H1 (cell line): ENCODE results near the gene FRMD3.

Source experiments
- CTCF ChIP-seq, 3 experiments: IDR thresholded peaks; 1 replicate in 2 of 3; 2 replicates in 1 of 3; pipeline versions ENCODE4 v1.5.1 to v1.6.1; 2011; ENCODE audit warnings: low read length in 3 of 3, mild to moderate bottlenecking in 3 of 3, inconsistent platforms in 2 of 3, low read depth in 1 of 3, moderate library complexity in 1 of 3; ENCODE audit not compliant: insufficient read depth in 1 of 3; ENCODE audit errors: control extremely low read depth in 1 of 3
- HDAC2 ChIP-seq, 2 experiments: fragments of 300-600 bp in 1 of 2; sonication (generic) in 1 of 2; IDR thresholded peaks; 2 replicates each; pipeline ENCODE4 v1.6.1; 2011 to 2012; ENCODE audit warnings: low read depth in 2 of 2, low read length in 2 of 2, mild to moderate bottlenecking in 2 of 2, moderate library complexity in 2 of 2, borderline replicate concordance in 1 of 2, inconsistent platforms in 1 of 2
- JUN ChIP-seq: IDR thresholded peaks from 2 replicates; pipeline ENCODE4 v1.6.1; 2011; ENCODE audit warnings: low read depth, mild to moderate bottlenecking, improper control_type of control experiment, low read length
- KDM5A ChIP-seq: fragments of 200-600 bp; IDR thresholded peaks from 2 replicates; pipeline ENCODE4 v1.7.1; 2012; ENCODE audit warnings: mild to moderate bottlenecking, low read length, inconsistent platforms, mixed read lengths
- POLR2A ChIP-seq, 2 experiments: IDR thresholded peaks; 1 replicate in 1 of 2; 2 replicates in 1 of 2; pipeline ENCODE4 v1.6.1; 2011; ENCODE audit warnings: low read depth in 2 of 2, low read length in 2 of 2, mild to moderate bottlenecking in 2 of 2; ENCODE audit errors: control extremely low read depth in 1 of 2

GRCh38 chr9:83484990-83485389 lies 53.2 kb downstream of the FRMD3 start:
- no peak for TF ChIP-seq CTCF (IDR thresholded peaks at IDR 0.05; ENCODE audit: control extremely low read depth in 1 of 3, insufficient read depth in 1 of 3, low read depth in 1 of 3, low read length in 3 of 3)
- no peak for TF ChIP-seq JUN
- no peak for TF ChIP-seq KDM5A
- TF ChIP-seq HDAC2 (IDR thresholded peaks at IDR 0.05; ENCODE audit: borderline replicate concordance in 1 of 2, low read depth in 2 of 2, low read length in 2 of 2), result no peak
- TF ChIP-seq POLR2A (IDR thresholded peaks at IDR 0.05; ENCODE audit: control extremely low read depth in 1 of 2, low read depth in 2 of 2, low read length in 2 of 2), result no peak
